HUES48 (cell line): ENCODE results near the gene SKAP2.

Experiments used
- H3K27ac ChIP-seq: one replicate; pipeline ENCODE4 v1.7.0; 2013; ENCODE audit warnings: low read depth, low read length, inconsistent platforms
- H3K27me3 ChIP-seq: 2 replicates; pipeline ENCODE4 v1.6.1; 2013; ENCODE audit warnings: mild to moderate bottlenecking, low read length; ENCODE audit not compliant: control insufficient read depth, insufficient read depth
- H3K36me3 ChIP-seq: 2 replicates; pipeline ENCODE4 v1.6.1; 2013; ENCODE audit warnings: low read length; ENCODE audit not compliant: control insufficient read depth, insufficient read depth
- H3K4me1 ChIP-seq: 2 replicates; pipeline ENCODE4 v1.6.1; 2013; ENCODE audit warnings: mild to moderate bottlenecking, low read length; ENCODE audit not compliant: control insufficient read depth, insufficient read depth
- H3K4me3 ChIP-seq: 2 replicates; pipeline ENCODE4 v1.5.1; 2013; ENCODE audit warnings: mild to moderate bottlenecking, low read depth, low read length
- H3K9ac ChIP-seq: 2 replicates; pipeline ENCODE4 v1.6.1; 2013; ENCODE audit warnings: mild to moderate bottlenecking, low read depth, low read length, moderate library complexity
- H3K9me3 ChIP-seq: 2 replicates; pipeline ENCODE4 v1.6.1; 2013; ENCODE audit warnings: low read length; ENCODE audit not compliant: control insufficient read depth, insufficient read depth

Gene SKAP2

GRCh38 chr7:26709210-26709990 lies 155.0 kb downstream of the SKAP2 start:
- Histone ChIP-seq H3K4me1 (no peaks in the 10 kb centered on the region), H3K9ac (no peak overlapping the region), H3K4me3 (no peak overlapping the region), H3K27ac (no peak overlapping the region), H3K27me3 (no peaks in the 10 kb centered on the region), H3K9me3 (no peaks in the 10 kb centered on the region), H3K36me3 (no peaks in the 10 kb centered on the region)

GRCh38 chr7:26705567-26705966 lies 158.8 kb downstream of the SKAP2 start:
- Histone ChIP-seq H3K4me3 (no peak overlapping the region), H3K27me3 (no peaks in the 10 kb centered on the region), H3K4me1 (no peaks in the 10 kb centered on the region), H3K9me3 (no peaks in the 10 kb centered on the region), H3K27ac (no peak overlapping the region), H3K36me3 (no peaks in the 10 kb centered on the region), H3K9ac (no peak overlapping the region)

DNA sequence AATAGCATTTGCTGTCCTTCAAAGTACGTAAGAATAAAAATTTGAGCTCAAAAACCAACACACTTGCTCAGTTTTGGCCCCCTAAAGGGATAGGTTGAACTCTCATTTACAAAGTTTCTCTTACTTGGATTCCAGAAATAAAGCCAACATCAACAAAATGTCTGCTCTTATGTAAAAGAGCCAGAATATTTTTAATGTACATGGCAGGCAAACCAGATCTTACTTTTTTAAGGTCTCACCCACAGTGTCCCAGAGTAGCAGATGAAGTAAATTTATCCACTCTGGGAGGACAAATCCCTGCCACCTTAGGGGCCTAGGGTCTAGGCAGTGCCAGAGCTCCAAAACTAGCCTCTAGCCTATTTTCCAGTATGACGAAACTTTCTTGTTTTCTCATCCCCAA lies 159.6 kb downstream of the SKAP2 start:
- Histone ChIP-seq H3K4me1 (no peaks in the 10 kb centered on the region), H3K9ac (no peak overlapping the region), H3K27ac (no peak overlapping the region), H3K4me3 (no peak overlapping the region), H3K36me3 (no peaks in the 10 kb centered on the region), H3K9me3 (no peaks in the 10 kb centered on the region), H3K27me3 (no peaks in the 10 kb centered on the region)

- Histone ChIP-seq H3K4me1 (no peaks in the 10 kb centered on the region), H3K27me3 (no peaks in the 10 kb centered on the region), H3K9me3 (no peaks in the 10 kb centered on the region), H3K4me3 (no peak overlapping the region), H3K9ac (no peak overlapping the region), H3K36me3 (no peaks in the 10 kb centered on the region), H3K27ac (no peak overlapping the region)
Observed at GRCh38 chr7:26704036-26704435, 160.4 kb downstream of the SKAP2 start.

DNA sequence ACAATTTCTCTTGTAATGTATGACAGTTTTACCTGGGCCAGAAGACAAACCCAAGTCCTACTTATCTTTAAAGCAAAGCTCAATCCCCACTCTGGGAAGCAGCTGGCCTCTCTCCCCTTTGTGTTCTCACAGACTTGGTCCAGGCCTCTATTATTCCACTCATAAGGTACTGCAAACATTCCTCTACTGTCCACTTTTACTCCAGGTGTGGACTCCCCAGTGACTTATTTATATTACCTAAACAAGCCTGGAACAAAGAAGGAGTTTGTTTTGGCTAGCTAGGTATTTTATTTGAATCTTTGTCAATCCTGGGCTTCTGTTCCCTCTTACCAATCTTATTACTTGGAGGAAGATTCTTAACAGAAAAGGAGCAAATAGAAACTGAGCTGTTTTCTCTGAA lies 163.5 kb downstream of the SKAP2 start:
- Histone ChIP-seq H3K4me3 (no peak overlapping the region), H3K9me3 (no peaks in the 10 kb centered on the region), H3K27ac (no peak overlapping the region), H3K4me1 (no peaks in the 10 kb centered on the region), H3K9ac (no peak overlapping the region), H3K36me3 (no peaks in the 10 kb centered on the region), H3K27me3 (no peaks in the 10 kb centered on the region)

DNA sequence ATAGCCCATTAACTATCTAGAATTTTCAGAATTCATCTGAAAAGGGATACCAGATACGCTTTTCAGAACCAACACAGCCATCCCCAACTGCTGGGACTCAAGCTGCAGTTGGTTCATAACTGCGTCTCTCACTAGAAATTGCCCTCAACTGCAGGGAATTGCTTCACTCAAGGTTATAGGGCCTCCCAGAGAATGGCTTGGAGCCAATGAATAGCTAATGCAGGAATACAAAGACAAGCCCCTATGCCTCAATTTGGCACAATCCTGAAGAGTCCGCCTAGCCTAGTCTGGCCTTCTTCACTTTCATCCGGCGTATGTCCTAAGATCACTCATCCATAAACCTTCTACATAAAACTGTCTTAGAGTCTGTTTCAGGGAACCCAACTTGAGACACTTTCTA lies 164.0 kb downstream of the SKAP2 start:
- Histone ChIP-seq H3K27ac (no peak overlapping the region), H3K9ac (no peak overlapping the region), H3K4me1 (no peaks in the 10 kb centered on the region), H3K4me3 (no peak overlapping the region), H3K27me3 (no peaks in the 10 kb centered on the region), H3K9me3 (no peaks in the 10 kb centered on the region), H3K36me3 (no peaks in the 10 kb centered on the region)

GRCh38 chr7:26699766-26700165 lies 164.6 kb downstream of the SKAP2 start:
- Histone ChIP-seq H3K27ac (no peak overlapping the region), H3K4me3 (no peak overlapping the region), H3K9me3 (no peaks in the 10 kb centered on the region), H3K27me3 (no peaks in the 10 kb centered on the region), H3K9ac (no peak overlapping the region), H3K4me1 (no peaks in the 10 kb centered on the region), H3K36me3 (no peaks in the 10 kb centered on the region)

GRCh38 chr7:26698806-26699205 lies 165.6 kb downstream of the SKAP2 start:
- Histone ChIP-seq H3K9me3 (no peaks in the 10 kb centered on the region), H3K27me3 (no peaks in the 10 kb centered on the region), H3K36me3 (no peaks in the 10 kb centered on the region), H3K4me3 (no peak overlapping the region), H3K4me1 (no peaks in the 10 kb centered on the region), H3K9ac (no peak overlapping the region), H3K27ac (no peak overlapping the region)

DNA sequence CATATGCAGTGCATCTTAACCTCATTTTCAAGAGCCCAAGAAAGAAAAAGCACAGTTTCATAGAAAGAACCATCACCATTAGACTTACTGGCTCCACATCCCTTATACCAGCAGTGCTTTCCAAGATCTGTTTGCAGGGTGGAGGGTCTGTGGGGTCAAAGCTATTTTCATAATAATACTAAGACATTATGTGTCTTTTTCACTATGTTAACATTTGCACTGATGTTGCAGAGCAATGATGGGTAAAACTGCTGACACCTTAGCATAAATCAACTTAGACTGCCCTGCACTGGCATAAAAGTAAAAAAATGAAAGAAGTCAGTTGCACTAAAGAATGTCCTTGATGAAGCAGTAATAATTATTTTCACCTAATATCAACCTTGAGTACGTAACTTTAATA lies 166.2 kb downstream of the SKAP2 start:
- Histone ChIP-seq H3K27ac (no peak overlapping the region), H3K9me3 (no peaks in the 10 kb centered on the region), H3K27me3 (no peaks in the 10 kb centered on the region), H3K4me3 (no peak overlapping the region), H3K9ac (no peak overlapping the region), H3K4me1 (no peaks in the 10 kb centered on the region), H3K36me3 (no peaks in the 10 kb centered on the region)

- H3K9ac ChIP-seq = no peak overlapping the region
- H3K4me3 ChIP-seq = no peak overlapping the region
- no peak overlapping the region for H3K27ac ChIP-seq
- peaks cover 3% of the 10 kb centered on the region; the same call in 1 of the 2 replicates for H3K4me1 ChIP-seq
- H3K27me3 ChIP-seq = no peaks in the 10 kb centered on the region
- no peaks in the 10 kb centered on the region for H3K9me3 ChIP-seq
- no peaks in the 10 kb centered on the region for H3K36me3 ChIP-seq
Observed at GRCh38 chr7:26696978-26697377, 167.4 kb downstream of the SKAP2 start.

- Histone ChIP-seq H3K9me3 (no peaks in the 10 kb centered on the region), H3K36me3 (no peaks in the 10 kb centered on the region), H3K27me3 (no peaks in the 10 kb centered on the region), H3K27ac (no peak overlapping the region), H3K4me3 (no peak overlapping the region), H3K4me1 (peaks cover 4% of the 10 kb centered on the region; the same call in 1 of the 2 replicates), H3K9ac (no peak overlapping the region)
Observed at GRCh38 chr7:26696161-26696560, 168.2 kb downstream of the SKAP2 start.
